GM21717 (cell line): ENCODE measurements around the gene SLC39A8.
"Not testable (repeated sequence)": the region's sequence is repeated elsewhere in the genome, so short reads cannot be mapped to it uniquely, and the experiment has no call there.

Experiments
- ATAC-seq: cut with Tn5 transposase; IDR thresholded peaks from one replicate; pipeline ENCODE4 v1.9.1; 2021; ENCODE audit warnings: mild to moderate bottlenecking, moderate library complexity; ENCODE audit not compliant: unreplicated experiment

SLC39A8 gene

DNA sequence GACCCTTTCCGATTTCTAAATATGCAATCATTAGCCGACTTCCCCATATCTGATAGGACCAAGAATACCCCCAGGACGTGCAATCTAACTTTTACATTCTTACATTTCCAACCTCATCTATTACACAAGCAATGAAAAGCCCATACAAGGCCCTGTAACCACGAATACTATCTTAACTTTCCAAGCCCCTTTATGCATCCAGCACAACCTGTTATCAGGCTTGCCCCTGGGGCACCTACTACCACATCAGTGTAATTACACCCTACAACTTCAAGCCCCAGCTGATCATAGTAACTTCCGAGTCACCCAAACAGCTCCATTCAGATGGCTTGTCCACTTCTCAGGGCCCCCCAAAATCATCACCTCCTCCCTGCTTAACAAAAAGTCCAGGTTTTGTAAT lies 102.0 kb downstream of the SLC39A8 start:
- ATAC-seq: not testable (repeated sequence)

DNA sequence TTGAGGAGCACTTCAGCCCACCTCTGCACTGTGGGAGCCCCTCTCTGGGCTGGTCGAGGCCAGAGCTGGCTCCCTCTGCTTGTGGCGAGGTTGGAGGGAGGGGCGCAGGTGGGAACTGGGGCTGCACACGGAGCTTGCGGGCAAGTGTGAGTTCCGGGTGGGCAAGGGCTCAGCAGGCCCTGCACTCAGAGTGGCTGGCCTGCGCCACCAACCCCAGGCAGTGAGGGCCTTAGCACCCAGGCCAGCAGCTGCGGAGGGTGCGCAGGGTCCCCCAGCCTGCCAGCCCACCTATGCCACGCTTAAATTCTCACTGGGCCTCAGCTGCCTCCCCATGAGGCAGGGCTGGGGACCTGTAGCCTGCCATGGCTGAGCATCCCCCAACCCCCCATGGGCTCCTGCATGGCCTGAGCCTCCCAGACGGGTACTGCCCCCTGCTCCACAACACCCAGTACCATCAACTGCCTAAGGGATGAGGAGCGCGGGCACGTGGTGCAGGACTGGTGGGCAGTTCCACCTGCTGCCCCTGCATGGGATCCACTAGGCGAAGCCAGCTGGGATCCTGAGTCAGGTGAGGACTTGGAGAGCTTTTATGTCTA lies 110.9 kb downstream of the SLC39A8 start:
- no peak for ATAC-seq

DNA sequence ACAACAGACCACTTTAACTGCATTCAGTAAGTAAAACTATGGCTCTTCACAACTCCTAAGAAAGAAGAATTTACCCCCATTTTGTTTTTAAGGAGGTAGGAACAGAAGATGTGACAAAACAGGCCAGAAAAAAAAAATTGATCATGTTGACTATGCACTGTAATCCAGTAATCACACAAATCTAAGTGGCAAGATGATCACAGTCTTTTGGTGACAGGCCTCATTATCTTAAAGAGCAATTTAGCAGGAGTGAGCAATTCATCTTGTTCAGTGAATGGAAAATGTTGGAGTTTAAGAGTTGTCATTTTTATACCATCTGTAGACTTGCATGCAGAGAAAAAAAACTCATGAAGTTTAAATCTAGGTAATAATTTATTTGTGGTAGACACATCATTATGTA lies 115.1 kb downstream of the SLC39A8 start:
- ATAC-seq: no peak

DNA sequence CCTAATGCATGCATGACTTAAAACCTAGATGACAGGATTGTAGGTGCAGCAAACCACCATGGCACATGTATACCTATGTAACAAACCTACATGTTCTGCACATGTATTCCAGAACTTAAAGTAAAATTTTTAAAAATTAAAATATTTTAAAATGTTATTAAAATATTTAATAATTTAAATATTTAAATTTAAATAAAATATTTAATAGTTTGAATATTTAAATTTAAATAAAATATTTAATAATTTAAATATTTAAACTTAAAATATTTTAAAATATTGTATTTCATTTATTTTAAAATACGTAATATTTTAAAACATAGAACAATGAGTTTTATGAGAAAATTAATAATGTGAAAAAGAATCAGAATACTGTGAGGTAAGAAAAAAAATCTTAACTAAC lies 117.9 kb downstream of the SLC39A8 start:
- ATAC-seq: no peak

DNA sequence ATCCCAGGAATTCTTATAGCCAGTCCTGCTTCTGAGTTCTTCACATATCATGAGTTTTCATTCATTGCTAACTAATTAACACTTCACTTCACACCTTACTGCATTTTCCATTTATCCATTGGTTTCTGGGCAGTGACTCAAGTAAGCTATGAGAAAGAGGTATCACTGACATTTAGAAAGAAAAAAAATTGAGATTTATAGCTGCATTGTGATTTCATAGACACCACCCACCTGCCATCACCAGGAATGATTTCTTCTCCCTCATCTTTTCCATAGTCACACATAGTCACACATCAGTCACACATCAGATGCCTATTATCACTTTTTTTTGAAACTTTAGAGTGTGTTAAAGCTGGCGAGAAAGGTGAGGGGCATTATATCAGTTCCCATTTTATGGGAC lies 121.8 kb downstream of the SLC39A8 start:
- ATAC-seq: no peak

DNA sequence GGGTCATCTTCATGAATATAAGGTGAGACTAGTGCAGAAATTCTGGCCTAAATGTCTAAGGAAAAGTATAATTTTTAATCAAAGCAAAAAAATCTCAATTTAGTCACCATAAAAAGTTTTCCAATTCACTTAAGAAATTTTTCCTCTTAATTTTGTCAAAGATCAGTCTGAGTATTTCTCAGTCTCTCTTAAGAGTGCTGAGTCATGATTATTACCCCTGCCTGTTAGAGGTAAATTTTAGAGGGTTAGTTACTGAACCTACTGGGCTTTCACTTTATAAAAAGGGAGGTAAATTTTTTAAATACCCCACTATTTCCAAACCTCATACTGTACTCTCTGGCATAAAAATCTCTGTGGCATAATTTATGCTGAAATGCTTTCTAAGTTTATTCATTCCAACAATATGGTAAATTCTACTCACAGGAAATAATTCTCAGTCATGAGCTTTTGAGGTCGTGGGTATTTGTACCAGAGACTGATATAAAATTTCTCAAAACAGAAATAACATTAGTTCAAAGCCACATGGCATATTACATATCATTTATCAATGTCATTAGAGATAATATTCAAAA lies 122.4 kb downstream of the SLC39A8 start:
- no peak for ATAC-seq

DNA sequence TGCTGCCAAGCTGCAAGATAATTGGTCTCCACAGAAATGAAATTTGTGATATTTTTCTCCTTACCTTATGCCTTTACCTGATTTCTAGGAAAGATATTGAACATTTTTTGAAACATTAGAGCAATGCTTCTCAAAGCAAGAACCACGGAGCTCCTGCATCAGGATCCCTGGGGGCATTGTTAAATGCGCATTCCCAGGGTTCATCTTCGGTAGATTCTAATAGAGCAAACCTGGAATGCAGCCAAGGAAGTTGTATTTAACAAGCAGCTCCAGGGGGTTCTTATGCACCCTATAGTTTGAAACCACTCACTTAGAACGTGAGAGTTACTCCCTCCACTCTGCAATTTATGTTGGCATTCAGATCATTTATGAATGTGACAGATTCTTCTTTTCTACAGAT lies 126.2 kb downstream of the SLC39A8 start:
- ATAC-seq: no peak

DNA sequence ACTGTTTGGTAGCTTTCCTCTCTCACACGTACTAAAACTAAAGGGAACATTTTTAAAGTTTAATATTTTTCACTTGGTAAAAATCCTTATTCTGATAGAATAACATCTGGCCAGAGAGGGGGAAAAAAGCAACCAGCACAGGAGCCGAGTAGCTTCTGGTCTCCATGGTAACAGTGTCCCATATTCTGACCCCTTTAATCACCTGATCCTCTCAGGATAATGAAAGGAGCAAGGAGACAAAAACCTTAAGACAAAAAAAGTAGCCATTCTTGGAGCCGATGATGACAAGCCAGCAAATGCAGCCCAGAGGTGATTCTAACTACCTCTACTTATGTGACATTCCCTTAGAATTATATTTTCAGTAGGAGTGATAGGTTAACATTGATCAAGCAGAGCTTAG lies 126.6 kb downstream of the SLC39A8 start:
- no peak for ATAC-seq

DNA sequence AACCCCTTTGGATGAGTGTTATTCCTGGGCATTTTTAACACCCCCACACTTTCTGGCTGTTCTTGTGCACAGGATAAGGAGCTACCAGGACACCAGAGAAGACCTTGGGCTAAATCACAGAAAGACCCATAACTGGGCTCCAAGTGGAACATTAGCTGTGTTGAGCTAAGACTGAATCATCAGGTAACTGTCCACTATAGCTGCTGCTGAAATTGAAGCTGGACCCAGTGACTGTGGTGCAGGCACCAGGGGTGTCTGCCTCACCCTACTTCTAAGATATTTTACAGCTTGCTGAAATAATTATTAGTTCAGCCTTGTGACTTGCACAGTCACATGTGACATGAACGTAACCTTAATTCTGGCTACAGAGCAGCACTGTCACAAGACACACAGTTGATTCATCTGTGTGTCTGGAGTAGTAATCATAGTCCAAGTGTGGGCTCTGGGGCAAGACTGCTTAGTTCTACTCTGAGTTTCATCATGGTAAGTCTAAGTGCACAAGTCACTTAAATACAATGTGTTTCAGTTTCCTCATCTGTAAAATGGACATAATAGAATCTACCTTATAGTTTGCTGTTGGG lies 127.4 kb downstream of the SLC39A8 start:
- no peak for ATAC-seq

DNA sequence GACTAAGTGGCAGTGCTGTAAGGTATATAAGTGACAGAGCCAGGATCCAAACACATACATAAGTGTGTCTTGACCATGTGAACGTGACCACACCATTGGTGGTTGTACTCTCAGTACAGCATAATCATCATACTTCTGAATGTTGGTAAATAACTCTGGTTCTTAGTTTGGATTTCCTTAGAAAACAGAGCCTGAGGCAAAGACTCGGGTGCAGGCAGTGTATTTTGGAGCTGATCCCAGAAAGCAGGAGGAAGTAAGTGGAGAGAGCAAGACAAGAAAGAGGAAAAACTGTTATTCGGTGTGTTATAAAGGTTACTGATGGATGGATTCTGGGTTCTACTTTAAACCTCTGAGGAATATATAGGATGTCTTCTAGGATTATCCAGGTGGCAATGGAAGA lies 127.9 kb downstream of the SLC39A8 start:
- ATAC-seq: no peak

DNA sequence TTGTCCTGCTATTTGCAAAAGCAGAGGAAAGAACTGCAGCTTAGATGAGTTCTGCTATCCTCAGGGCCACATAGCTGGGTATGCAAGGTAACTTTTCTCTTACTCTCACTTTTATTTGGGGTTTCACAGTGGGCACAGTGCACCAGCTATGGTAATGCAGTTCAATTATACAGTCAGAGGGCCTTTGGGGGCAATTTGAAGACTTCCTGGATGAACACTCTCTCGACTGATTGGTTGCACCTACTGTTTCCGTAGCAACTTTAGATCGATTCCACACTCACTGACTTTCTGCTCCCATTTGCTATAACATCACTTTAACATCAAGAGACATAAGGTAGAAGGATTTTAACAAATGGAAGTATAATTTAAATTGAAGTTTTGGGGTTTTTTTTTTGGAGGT lies 128.6 kb downstream of the SLC39A8 start:
- no peak for ATAC-seq

DNA sequence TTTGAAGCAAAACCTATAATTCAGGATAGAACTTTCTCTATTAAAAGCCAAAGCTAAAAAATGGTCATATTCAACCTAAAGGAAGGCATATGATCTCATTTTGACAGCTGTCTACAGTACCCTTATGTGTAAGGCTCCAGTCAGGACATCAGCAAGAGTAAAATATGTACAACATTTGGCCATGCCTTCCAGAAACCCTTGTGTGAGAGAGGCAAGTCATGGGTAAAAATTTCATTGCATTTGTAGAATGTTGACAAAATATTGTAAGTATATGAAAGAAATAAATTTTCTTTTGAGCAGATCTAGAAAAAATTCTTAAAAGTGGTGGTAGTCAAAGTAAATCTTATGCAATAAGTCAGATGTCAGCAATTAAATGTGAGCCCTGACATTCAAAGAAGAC lies 132.3 kb downstream of the SLC39A8 start:
- ATAC-seq: no peak
